GM18517 (cell line): ENCODE results near the gene INTS13.
"Not testable (repeated sequence)": the region's sequence is repeated elsewhere in the genome, so short reads cannot be mapped to it uniquely, and the experiment has no call there.

Experiments
- ATAC-seq: cut with Tn5 transposase; IDR thresholded peaks from one replicate; pipeline ENCODE4 v1.9.1; 2021; ENCODE audit warnings: mild to moderate bottlenecking, moderate library complexity; ENCODE audit not compliant: unreplicated experiment

The INTS13 gene

DNA sequence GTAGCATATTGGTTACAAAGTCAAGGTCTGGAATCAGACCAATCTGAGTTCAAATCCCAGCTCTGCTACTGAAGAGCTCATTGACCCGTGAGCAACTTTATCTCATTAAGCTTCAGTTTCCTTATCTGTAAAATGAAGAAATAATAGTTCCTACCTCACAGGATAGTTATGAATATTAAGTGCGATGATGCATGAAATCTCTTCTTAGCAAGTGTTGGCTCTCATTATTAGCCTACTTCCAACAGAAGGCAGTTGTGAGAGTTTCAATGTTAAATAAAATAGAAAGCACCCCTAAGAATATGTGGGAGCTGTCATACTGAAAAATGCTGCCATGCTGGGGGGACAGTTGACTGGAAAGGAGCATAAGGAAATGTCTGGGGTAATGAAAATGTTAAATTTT, 65.8 kb downstream of the INTS13 start:
- ATAC-seq: no peak

DNA sequence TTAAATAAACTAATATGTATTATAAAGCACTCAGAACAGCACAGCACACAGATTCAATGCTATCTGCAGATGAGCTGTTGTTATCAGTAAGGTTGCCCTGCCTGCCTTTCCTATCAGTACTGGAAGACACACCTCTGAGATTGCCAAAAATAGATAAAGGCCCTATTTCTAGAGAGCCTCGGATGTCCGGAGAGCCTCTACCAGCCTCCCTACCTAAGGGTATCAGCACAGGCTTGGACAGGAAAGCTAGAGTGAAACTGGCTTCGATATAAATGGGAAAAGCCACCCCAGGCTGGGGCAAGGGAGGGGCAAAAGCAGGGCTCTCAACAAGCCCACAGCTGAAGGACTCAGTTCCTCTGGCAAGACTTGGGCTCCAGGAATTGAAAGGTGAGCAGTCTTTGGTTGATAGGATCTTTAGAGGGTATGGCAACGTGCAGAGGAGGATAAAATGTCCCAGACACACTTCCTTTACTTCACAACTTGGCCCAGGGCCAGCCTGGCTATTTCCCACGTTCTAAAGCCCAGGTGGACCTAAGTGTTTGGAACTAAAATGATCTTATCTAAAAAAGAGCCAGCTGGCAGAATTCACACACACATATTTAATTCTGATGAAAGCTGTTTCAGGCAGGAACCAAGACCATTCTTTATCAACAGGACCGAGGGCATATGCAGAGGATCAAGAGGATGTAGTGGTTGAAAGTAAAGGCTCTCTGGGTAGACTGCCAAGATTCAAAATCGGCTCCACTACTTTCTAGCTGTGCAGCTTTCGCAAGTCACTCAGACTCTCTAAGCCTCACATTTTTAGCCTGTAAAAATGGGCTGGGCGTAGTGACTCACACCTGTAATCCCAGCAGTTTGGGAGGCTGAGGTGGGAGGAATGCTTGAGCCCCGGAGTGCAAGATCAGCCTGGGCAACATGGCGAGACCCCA, 67.0 kb downstream of the INTS13 start:
- ATAC-seq: no peak

DNA sequence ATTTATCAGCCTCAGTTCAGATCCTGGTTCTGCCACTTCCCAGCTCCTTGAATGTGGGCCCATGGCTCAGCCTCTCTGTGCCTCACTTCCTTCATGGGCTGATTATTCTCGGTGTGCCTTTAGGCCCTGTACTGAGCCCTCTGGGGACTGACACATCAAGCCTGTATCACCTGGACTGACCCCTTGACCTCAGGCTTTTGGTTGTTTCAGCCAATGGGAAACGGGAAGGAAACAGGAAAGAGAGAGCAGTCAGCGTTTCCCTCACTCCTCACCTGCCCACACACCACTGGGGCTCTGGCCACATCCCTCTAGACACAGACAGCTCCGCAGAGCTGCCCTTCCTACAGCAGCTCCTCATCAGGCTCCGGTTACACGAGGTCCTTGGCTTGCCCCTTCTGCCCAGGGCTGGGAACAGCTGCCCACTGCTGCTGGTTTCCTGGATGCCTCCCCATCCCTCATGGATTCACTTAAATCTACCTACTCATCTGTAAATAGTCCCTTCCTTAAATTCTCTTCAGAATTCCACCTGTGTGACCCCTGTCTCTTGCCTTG, 67.8 kb downstream of the INTS13 start:
- no peak for ATAC-seq

DNA sequence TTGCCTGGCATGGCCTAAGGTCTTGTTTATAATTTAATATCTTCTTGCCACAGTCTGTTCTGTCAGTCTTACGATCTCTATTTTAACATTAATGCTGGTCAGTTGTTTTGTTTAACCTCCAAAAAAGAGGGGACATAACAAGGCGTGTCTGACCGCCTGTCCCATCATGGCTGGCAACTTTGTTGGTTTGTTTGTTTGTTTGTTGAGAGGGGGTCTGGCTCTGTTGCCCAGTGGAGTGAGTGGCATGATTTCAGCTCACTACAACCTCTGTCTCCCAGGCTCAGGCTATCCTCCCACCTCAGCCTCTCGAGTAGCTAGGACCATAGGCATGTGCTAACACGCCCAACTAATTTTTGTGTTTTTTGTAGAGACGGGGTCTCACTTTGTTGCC, 68.7 kb downstream of the INTS13 start:
- ATAC-seq: no peak

DNA sequence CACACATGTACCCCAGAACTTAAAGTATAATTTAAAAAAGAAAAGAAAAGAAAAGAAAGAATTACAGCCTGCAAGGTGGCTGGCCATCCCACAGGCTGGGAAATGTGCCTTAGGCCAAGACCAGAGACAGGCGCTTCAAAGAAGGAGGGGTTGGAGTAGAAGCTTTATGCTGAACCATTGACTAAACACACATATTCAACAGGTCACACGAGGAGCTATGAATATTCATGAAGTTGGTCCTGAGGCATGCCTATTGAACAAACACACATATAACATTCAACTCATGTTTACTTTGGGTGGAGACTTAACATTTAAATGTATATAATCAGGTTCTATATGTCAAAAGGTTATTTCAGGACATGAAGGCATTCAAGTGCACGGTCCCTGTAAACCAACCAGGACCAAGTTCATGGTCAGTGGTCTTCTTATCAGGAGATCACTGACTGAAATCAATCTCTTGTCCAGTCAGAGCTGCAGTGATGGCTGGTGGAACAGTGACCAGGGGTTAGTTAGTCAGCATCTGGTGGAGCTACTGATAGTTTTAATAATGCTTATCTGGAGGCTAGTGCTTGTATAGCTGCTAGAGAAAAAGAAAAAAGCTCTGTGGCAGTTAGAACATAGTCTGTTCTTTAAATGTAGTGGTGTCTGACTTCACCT, 69.2 kb downstream of the INTS13 start:
- no peak for ATAC-seq

DNA sequence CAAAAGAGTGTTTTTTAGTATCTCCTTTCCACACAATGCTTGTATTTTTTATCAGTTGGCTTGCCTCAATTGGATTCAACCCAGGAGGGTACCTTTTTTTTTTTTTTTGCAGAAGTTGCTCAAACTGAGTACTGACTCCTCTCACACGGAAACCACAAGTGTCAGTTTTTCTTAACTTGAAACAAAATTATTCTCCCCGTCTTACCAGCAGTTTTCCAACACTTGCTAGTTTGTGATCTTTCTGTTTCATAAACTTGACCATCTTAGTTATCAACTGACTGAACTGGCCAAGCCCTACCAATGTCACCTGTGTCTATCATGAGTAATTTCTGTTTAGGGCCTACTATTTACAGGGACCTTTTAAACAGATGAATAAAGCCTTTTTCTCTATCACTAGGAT, 70.7 kb downstream of the INTS13 start:
- ATAC-seq: peak; percentile 91

DNA sequence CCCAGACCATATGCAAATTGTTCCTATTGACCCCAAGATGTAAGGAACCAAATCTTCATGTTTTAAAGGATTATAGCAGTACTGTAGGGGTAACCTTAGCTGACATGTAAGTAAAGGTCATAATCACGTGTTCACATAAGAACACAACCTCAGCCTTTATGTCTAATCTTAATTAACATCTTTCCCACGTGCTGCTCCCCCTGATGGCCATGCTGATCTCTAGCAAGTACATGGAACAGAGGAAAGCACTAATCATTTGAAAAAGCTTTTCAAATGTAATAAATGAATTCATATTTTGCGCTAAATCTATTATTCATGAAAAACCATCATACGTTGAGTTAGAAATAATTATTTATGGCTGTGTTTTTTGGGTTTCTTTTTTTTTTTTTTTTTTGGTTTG, 74.3 kb downstream of the INTS13 start:
- ATAC-seq: no peak

DNA sequence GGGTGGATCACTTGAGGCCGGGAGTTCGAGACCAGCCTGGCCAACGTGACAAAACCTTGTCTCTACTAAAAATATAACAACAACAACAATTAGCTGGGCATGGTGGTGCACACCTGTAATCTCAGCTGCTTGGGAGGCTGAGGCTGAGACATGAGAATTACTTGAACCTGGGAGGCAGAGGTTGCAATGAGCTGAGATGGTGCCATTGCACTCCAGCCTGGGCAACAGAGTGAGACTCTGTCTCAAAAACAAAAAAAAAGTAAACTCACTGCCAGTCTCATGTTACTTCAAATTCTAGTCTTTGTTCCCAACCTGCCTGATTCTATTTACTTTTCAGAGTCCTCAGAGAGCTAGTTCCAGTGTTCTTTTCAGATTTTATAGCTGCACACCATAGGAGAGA, 75.0 kb downstream of the INTS13 start:
- ATAC-seq: not testable (repeated sequence)

DNA sequence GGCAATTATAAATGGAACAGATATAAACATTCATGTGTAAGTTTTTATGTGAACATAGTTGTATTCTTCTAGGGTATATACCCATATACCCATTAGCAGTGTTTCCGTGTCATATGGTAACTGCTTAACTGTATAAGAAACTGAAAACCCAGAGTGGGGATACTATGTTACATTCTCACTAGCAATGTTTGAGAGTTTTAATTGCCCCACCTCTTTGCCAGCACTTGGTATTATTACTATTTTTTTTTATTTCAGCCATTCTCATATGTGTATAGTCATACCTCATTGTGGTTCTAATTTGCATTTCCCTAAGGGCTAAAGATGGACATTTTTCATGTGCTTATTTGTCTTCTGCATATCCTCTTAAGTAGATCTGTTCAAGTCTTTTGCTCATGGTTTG, 76.1 kb downstream of the INTS13 start:
- ATAC-seq: no peak

DNA sequence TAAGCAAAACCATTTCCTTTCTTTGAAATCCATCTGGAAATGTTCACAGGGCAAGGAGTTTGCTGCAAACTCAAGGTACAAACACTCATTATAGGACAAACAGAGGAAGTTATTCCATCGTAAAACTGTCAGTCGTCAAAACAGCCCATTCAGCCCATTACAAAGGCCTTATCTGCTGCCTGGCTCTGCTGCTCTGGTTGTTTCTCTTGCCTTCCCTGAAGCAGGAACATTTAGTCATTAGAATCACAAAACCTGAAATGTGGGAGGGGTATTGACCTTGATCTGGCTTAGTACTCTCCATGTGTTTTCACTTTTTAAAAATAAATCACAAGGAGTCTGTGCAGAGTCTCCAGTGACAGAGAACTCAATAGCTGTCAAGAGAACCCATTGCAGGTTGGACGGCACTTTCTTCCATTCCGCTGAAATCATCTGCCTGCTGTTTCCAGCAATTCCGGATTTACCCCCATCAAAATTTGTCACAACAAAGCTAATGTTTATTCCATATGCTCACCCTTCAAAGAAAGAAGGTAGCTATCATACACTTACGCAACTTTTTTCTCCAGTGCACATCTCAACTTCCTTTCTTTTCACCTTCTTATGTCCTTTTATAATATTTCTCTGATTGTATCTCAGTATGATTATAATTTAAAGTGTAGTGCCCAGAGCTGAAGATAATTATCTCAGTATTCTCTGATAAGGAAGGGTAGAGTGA, 80.2 kb downstream of the INTS13 start:
- no peak for ATAC-seq

DNA sequence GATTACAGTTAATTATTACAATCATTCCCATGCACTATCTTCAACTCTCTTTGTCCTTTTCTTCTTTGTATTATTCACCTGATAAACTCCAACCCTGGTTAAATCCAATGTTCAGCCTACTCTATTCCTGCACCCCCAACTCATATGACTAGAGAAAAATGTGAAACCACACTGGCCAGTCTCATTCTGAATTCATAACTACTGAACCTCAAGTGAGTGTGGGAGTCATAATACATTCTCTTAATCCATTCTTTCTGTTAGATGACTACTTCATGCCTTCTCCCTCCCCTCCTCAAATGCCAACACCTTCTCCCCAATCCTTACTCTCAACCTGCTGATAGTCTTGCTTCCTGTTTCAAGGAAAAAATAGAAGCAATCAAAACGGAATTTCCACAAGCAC, 82.4 kb downstream of the INTS13 start:
- no peak for ATAC-seq
